ENCODE measurements around the gene PTDSS2. TPM values are rescaled to one million over a fixed set of nuclear protein-coding genes. Genes with fewer than 3 reads are reported as not detected.
"Not testable (repeated sequence)": the region's sequence is repeated elsewhere in the genome, so short reads cannot be mapped to it uniquely, and the experiment has no call there.

The PTDSS2 gene
- total RNA-seq, 4 donors from 2014 or later, result 23.9 to 58.3 (median 30.2) TPM

DNA sequence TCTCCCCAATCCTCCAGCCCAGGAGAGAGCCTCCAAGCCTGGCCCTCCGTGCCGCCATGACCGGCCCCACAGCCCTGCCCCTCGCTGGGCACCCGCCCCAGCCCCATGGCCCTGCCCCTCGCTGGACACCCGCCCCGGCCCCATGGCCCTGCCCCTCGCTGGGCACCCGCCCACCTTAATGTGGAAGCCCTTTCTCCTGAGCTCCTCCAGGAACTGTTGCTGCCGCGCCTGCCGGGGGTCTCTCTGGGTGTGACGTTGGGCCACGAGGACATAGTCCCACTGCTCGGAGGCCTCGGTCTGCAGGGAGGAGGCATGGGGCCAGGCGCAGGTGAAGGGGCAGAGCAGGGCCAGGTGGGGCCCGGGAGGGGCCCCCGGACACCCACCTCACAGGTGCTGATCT, 16.4 kb upstream of the PTDSS2 start:
- intact Hi-C loops (cut with DNase I), result no loop called here
- Histone ChIP-seq H3K27me3 (peaks cover 0 to 72% (median 0%) of the 10 kb centered on the region in 4 donors), H3K36me3 (no peaks in the 10 kb centered on the region), H3K27ac (replicated peaks in 1 of 4) (no peak overlapping the region), H3K4me3 (no peak overlapping the region), H3K9me3 (no peaks in the 10 kb centered on the region), H3K4me1 (no peaks in the 10 kb centered on the region)
- TF ChIP-seq, protein P1, sequence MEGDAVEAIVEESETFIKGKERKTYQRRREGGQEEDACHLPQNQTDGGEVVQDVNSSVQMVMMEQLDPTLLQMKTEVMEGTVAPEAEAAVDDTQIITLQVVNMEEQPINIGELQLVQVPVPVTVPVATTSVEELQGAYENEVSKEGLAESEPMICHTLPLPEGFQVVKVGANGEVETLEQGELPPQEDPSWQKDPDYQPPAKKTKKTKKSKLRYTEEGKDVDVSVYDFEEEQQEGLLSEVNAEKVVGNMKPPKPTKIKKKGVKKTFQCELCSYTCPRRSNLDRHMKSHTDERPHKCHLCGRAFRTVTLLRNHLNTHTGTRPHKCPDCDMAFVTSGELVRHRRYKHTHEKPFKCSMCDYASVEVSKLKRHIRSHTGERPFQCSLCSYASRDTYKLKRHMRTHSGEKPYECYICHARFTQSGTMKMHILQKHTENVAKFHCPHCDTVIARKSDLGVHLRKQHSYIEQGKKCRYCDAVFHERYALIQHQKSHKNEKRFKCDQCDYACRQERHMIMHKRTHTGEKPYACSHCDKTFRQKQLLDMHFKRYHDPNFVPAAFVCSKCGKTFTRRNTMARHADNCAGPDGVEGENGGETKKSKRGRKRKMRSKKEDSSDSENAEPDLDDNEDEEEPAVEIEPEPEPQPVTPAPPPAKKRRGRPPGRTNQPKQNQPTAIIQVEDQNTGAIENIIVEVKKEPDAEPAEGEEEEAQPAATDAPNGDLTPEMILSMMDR (IDR thresholded peaks at IDR 0.05), result no peak
- TF ChIP-seq POLR2AphosphoS5 (IDR thresholded peaks at IDR 0.05) (no peak), POLR2A (IDR thresholded peaks at IDR 0.05; ENCODE audit: low read depth) (no peak), EP300 (IDR thresholded peaks at IDR 0.05) (no peak)
- DNase-seq (ENCODE audit: extremely low spot score), result no peak
- WGBS, result 87% methylated on average over 11 of the region's 20 CpGs

DNA sequence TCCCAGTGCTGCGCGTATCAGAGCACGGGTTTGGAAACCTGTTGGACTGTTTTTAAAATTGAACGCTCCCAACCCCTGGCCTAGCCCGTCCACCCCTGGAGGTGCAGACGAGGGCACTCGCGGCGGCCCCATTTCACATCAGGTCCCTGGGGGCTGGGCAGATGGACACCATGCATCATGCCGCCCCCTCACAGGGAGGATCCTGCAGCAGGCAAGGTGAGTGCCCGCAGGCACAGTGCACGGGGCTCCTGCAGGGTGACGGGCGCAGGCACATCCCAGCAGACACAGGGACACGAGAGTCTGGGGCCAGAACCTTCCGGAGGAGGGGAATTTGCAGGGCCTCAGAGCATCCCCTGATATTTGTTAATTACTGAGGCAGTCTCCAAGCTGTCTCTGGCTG, 15.6 kb upstream of the PTDSS2 start:
- DNase-seq (ENCODE audit: extremely low spot score), result no peak
- Histone ChIP-seq H3K27ac (replicated peaks in 1 of 4) (no peak overlapping the region), H3K9me3 (no peaks in the 10 kb centered on the region), H3K4me3 (no peak overlapping the region), H3K36me3 (no peaks in the 10 kb centered on the region), H3K27me3 (peaks cover 0 to 75% (median 0%) of the 10 kb centered on the region in 4 donors), H3K4me1 (no peaks in the 10 kb centered on the region)
- TF ChIP-seq EP300 (IDR thresholded peaks at IDR 0.05) (no peak), POLR2A (IDR thresholded peaks at IDR 0.05; ENCODE audit: low read depth) (no peak), POLR2AphosphoS5 (IDR thresholded peaks at IDR 0.05) (no peak)
- TF ChIP-seq, protein P1 (IDR thresholded peaks at IDR 0.05), result no peak
- 87% methylated on average over 16 of the region's 16 CpGs for WGBS
- intact Hi-C loops (cut with DNase I), result no loop called here

DNA sequence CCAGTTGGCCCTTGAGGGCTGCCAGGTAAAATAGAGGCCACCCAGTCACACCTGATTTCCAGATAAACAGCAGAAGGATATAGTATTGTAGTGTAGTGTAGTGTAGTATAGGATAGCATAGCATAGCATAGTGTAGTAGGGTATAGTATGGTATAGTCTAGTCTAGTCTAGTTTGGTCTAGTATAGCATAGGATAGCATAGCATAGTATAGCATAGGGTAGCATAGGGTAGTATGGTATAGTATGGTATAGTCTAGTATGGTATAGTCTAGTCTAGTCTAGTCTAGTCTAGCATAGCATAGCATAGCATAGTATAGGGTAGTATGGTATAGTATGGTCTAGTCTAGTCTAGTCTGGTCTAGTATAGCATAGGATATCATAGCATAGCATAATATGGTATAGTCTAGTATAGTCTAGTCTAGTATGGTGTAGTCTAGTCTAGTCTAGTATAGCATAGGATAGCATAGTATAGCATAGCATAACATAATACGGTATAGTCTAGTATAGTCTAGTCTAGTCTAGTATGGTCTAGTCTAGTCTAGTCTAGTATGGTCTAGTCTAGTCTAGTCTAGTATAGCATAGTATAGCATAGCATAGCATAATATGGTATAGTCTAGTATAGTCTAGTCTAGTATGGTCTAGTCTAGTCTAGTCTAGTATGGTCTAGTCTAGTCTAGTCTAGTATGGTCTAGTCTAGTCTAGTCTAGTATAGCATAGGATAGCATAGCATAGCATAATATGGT, 14.9 kb upstream of the PTDSS2 start:
- H3K36me3 ChIP-seq; H3K4me3 ChIP-seq; DNase-seq (ENCODE audit: extremely low spot score); H3K27ac ChIP-seq (replicated peaks in 1 of 4); H3K9me3 ChIP-seq; intact Hi-C loops (cut with DNase I); H3K4me1 ChIP-seq: not testable (repeated sequence)
- WGBS, result 88% methylated on average over 1 of the region's 1 CpG
- peaks cover 0 to 75% (median 0%) of the 10 kb centered on the region in 4 donors for H3K27me3 ChIP-seq

DNA sequence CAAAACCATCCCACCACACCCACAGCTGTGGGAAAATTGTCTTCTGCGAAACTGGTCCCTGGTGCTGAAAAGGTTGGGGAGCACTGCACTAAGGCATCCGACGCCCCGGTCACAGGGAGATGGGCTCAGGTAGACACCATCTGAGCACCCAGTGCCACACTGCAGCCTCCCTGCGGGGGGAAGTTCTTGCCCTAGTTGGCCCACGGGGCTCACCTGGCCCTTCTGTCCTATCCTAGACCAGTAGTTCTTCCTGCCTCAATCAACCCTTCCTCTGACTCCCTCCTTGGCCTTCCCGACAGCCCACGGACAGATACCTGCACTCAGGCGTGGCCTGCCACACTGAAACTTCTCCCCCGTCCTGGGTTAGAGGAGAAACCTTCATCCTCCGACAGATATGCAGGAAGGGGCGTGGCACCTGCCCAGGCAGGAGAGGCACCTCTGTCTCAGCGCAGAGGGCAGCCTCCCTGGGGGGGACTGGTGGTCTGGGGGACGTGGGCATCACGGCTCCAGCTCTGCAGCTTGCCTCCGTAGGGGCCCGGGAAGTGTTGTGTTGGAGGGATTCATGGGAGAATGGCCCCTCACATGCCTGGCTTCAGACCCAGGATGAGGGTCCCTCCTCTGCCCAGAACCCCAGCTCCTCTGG, 12.7 kb upstream of the PTDSS2 start:
- H3K9me3 ChIP-seq, result no peaks in the 10 kb centered on the region
- H3K27ac ChIP-seq (replicated peaks in 1 of 4), result no peak overlapping the region
- no peak overlapping the region for H3K4me3 ChIP-seq
- intact Hi-C loops (cut with DNase I), result no loop called here
- H3K27me3 ChIP-seq, result peaks cover 0 to 80% (median 7%) of the 10 kb centered on the region in 4 donors
- DNase-seq (ENCODE audit: extremely low spot score), result no peak
- WGBS, result 85% methylated on average over 17 of the region's 17 CpGs
- TF ChIP-seq POLR2A (IDR thresholded peaks at IDR 0.05; ENCODE audit: low read depth), result no peak
- TF ChIP-seq, protein P1 (IDR thresholded peaks at IDR 0.05), result no peak
- TF ChIP-seq EP300 (IDR thresholded peaks at IDR 0.05), result no peak
- no peak for TF ChIP-seq POLR2AphosphoS5 (IDR thresholded peaks at IDR 0.05)
- H3K4me1 ChIP-seq, result peaks cover 0 to 7% (median 5%) of the 10 kb centered on the region in 4 donors
- H3K36me3 ChIP-seq, result no peaks in the 10 kb centered on the region

DNA sequence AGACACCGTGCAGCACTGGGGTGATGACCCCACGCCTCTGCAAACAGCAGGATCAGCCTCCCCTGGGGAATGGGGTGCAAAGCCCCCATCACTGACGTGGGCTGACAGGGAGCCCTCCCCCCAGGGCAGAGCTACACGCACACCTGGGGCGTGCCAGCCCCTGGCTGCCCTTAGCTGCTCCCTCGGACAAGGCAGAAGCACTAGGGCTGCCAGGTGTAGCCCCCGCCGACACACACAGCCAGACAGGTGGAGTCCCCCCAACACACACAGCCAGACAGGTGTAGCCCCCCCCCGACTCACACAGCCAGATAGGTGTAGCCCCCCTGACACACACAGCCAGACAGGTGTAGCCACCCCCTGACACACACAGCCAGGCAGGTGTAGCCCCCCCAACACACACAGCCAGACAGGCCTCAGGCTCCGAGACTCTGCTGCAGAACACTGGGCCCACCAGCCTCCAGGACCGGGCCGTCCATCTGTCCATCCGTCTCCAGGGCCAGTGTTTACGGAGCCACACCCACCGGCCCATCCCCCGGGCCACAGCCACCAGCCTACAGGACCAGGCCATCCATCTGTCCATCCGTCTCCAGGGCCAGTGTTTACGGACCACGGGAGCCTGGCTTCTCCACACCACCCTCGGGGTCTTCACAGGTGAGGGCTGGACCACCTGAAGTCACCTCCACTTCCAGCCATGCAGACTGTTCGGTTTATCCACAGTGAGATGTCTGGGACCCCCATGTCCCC, 11.8 kb upstream of the PTDSS2 start:
- TF ChIP-seq, protein P1 (IDR thresholded peaks at IDR 0.05), result no peak
- TF ChIP-seq POLR2AphosphoS5 (IDR thresholded peaks at IDR 0.05) (no peak), EP300 (IDR thresholded peaks at IDR 0.05) (no peak), POLR2A (IDR thresholded peaks at IDR 0.05; ENCODE audit: low read depth) (no peak)
- Histone ChIP-seq H3K36me3 (no peaks in the 10 kb centered on the region), H3K4me3 (no peak overlapping the region), H3K27ac (replicated peaks in 1 of 4) (no peak overlapping the region), H3K9me3 (no peaks in the 10 kb centered on the region), H3K27me3 (peaks cover 0 to 80% (median 7%) of the 10 kb centered on the region in 4 donors), H3K4me1 (peaks cover 0 to 7% (median 5%) of the 10 kb centered on the region in 4 donors)
- intact Hi-C loops (cut with DNase I), result no loop called here
- no peak for DNase-seq (ENCODE audit: extremely low spot score)
- WGBS, result 75% methylated on average over 12 of the region's 21 CpGs
